ENCODE results near the gene GRHL3.

Gene GRHL3

DNA sequence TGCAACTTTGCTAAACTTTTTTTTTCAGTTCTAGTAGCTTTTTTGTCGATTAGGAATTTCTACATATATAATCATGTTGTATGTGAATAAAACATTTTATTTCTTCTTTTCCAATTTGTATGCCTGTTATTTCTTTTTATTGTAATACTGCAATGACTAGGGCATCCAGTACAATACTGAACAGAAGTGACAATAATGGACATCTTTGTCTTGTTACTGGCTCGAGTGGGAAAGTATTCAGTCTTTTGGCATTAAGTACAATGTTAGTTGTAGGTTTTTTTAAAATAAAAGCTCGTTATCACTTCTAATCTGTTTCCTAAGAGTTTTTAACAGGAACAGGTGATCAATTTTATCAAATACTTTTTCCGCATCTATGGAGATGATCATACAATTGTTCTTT is 84.6 kb downstream of the GRHL3 start:
- DNase-seq, result no peak
